A549 (cell line): Measurements from ENCODE around the gene PMPCA. TPM values are rescaled to one million over a fixed set of nuclear protein-coding genes. Genes with fewer than 3 reads are reported as not detected.

ENCODE experiments used
- ATAC-seq, 2 experiments: fragments of 200-7000 bp in 1 of 2; fragments of >200 bp in 1 of 2; cut with Nextera tagmentation in 1 of 2; cut with Tn5 transposase in 1 of 2; 3 replicates each; pipeline versions ENCODE4 v1.8.0 to v1.9.1; 2018 to 2020; ENCODE audit warnings: mild to moderate bottlenecking in 1 of 2, moderate library complexity in 1 of 2
- CTCF ChIA-PET: fragments of 300-600 bp; sonication (Branson Sonifier 250); formaldehyde crosslinking; extraction: SDS; loops from one replicate; lab custom pipeline; 2021; ENCODE audit warnings: antibody characterized with exemption, inconsistent platforms; lab: Yijun Ruan, JAX
- POLR2A ChIA-PET: fragments of 350-600 bp; formaldehyde crosslinking; extraction: SDS; loops from one replicate; lab custom pipeline; 2021; ENCODE audit warnings: antibody characterized with exemption, inconsistent platforms; lab: Yijun Ruan, JAX
- DNase-seq, 2 experiments: peaks; one replicate each; pipeline versions ENCODE4 v3.0.0 to v3.0.0-alpha.2; 2011 to 2016; ENCODE audit warnings: low read depth in 1 of 2, low spot score in 1 of 2
- FAIRE-seq: peaks from 2 replicates; lab custom pipeline; 2011; peaks lifted over from hg19 to GRCh38; lab: Jason Lieb, UNC
- H3K27ac ChIP-seq, 2 experiments: fragments of >200 bp; sonication (Bioruptor Twin); formaldehyde crosslinking; 3 replicates each; pipeline ENCODE4 v1.5.1; 2016 to 2017
- H3K4me1 ChIP-seq: fragments of >200 bp; sonication (Bioruptor Twin); formaldehyde crosslinking; 3 replicates; pipeline ENCODE4 v1.6.1; 2016
- H3K4me2 ChIP-seq: fragments of >200 bp; sonication (Bioruptor Twin); formaldehyde crosslinking; 3 replicates; pipeline ENCODE4 v1.6.1; 2016
- H3K4me3 ChIP-seq: fragments of >200 bp; sonication (Bioruptor Twin); formaldehyde crosslinking; 3 replicates; pipeline ENCODE4 v1.5.1; 2016
- H3K9me3 ChIP-seq: fragments of >200 bp; sonication (Bioruptor Twin); formaldehyde crosslinking; 3 replicates; pipeline ENCODE4 v1.6.1; 2016
- BHLHE40 ChIP-seq: IDR thresholded peaks from 2 replicates; pipeline ENCODE4 v1.6.1; 2012; ENCODE audit warnings: low read depth, low read length, inconsistent platforms
- CBX2 ChIP-seq: fragments of 200-600 bp; sonication (generic); IDR thresholded peaks from 2 replicates; pipeline ENCODE4 v1.6.1; 2016; ENCODE audit warnings: low read depth, mild to moderate bottlenecking, borderline replicate concordance
- CBX8 ChIP-seq: fragments of 200-600 bp; sonication (generic); IDR thresholded peaks from 2 replicates; pipeline ENCODE4 v1.6.1; 2016
- EHF ChIP-seq: fragments of 250-450 bp; sonication (Bioruptor Pico); IDR thresholded peaks from 2 replicates; pipeline ENCODE4 v1.5.0; 2020; ENCODE audit warnings: mild to moderate bottlenecking
- EHMT2 ChIP-seq: fragments of 200-600 bp; sonication (generic); IDR thresholded peaks from 2 replicates; pipeline ENCODE4 v1.6.1; 2016; ENCODE audit warnings: antibody characterized with exemption, low read depth, mild to moderate bottlenecking, moderate library complexity
- ESRRA ChIP-seq: fragments of 150-350 bp; IDR thresholded peaks from 2 replicates; pipeline ENCODE4 v1.6.1; 2014; ENCODE audit warnings: mild to moderate bottlenecking, low read length, borderline replicate concordance
- FOSB ChIP-seq: fragments of 250-450 bp; sonication (Bioruptor Pico); IDR thresholded peaks from 2 replicates; pipeline ENCODE4 v1.5.0; 2020; ENCODE audit warnings: mild to moderate bottlenecking, moderate library complexity
- FOXS1 ChIP-seq: fragments of 250-450 bp; sonication (Bioruptor Pico); IDR thresholded peaks from 2 replicates; pipeline ENCODE4 v1.5.0; 2020; ENCODE audit warnings: mild to moderate bottlenecking, moderate library complexity
- HMGXB4 ChIP-seq: fragments of 250-450 bp; sonication (Bioruptor Pico); IDR thresholded peaks from 2 replicates; pipeline ENCODE4 v1.5.0; 2021; ENCODE audit warnings: mild to moderate bottlenecking, moderate library complexity, borderline replicate concordance
- HOXA7 ChIP-seq: fragments of 250-450 bp; sonication (Bioruptor Pico); IDR thresholded peaks from 2 replicates; pipeline ENCODE4 v1.5.0; 2020; ENCODE audit warnings: mild to moderate bottlenecking, moderate library complexity
- HOXB13 ChIP-seq: fragments of 250-450 bp; sonication (Bioruptor Pico); IDR thresholded peaks from 2 replicates; pipeline ENCODE4 v1.5.0; 2020; ENCODE audit warnings: low read depth, mild to moderate bottlenecking, moderate library complexity
- JUN ChIP-seq, 2 experiments: fragments of >200 bp; sonication (Bioruptor Twin); formaldehyde crosslinking; IDR thresholded peaks; 2 replicates in 1 of 2; 3 replicates in 1 of 2; pipeline ENCODE4 v1.6.1; 2016 to 2017
- KDM1A ChIP-seq: fragments of 200-600 bp; sonication (generic); IDR thresholded peaks from 2 replicates; pipeline ENCODE4 v1.6.1; 2016; ENCODE audit warnings: low read depth, mild to moderate bottlenecking
- MAFK ChIP-seq: fragments of 450-650 bp; IDR thresholded peaks from 2 replicates; pipeline ENCODE4 v1.6.1; 2014; ENCODE audit not compliant: partially characterized antibody
- MAX ChIP-seq: IDR thresholded peaks from 2 replicates; pipeline ENCODE4 v1.6.1; 2012
- PBX3 ChIP-seq: IDR thresholded peaks from 2 replicates; pipeline ENCODE4 v1.6.1; 2012
- RARB ChIP-seq: fragments of 250-450 bp; sonication (Bioruptor Pico); IDR thresholded peaks from 2 replicates; pipeline ENCODE4 v1.8.0; 2021; ENCODE audit warnings: mild to moderate bottlenecking, moderate library complexity
- RCOR1 ChIP-seq: fragments of 150-350 bp; IDR thresholded peaks from 2 replicates; pipeline ENCODE4 v1.6.1; 2014; ENCODE audit warnings: antibody characterized with exemption, low read length, low read depth
- RNF2 ChIP-seq: fragments of 200-600 bp; sonication (generic); IDR thresholded peaks from 2 replicates; pipeline ENCODE4 v1.6.1; 2016; ENCODE audit warnings: low read depth, mild to moderate bottlenecking, antibody characterized with exemption, moderate library complexity, borderline replicate concordance
- SMC3 ChIP-seq: fragments of >200 bp; sonication (Bioruptor Twin); formaldehyde crosslinking; IDR thresholded peaks from 3 replicates; pipeline ENCODE4 v1.6.1; 2018; ENCODE audit warnings: inconsistent platforms
- SREBF2 ChIP-seq: fragments of 450-650 bp; IDR thresholded peaks from 2 replicates; pipeline ENCODE4 v1.6.1; 2014; ENCODE audit warnings: mild to moderate bottlenecking, moderate library complexity
- TFCP2L1 ChIP-seq: fragments of 250-450 bp; sonication (Bioruptor Pico); IDR thresholded peaks from 2 replicates; pipeline ENCODE4 v1.5.0; 2021; ENCODE audit warnings: mild to moderate bottlenecking
- TP53 ChIP-seq: fragments of 250-450 bp; sonication (Bioruptor Pico); IDR thresholded peaks from 2 replicates; pipeline ENCODE4 v1.5.0; 2021; ENCODE audit warnings: mild to moderate bottlenecking, moderate library complexity
- ZC3H11A ChIP-seq: fragments of 450-650 bp; IDR thresholded peaks from 2 replicates; pipeline ENCODE4 v1.6.1; 2014; ENCODE audit warnings: antibody characterized with exemption, mild to moderate bottlenecking
- ZSCAN20 ChIP-seq: fragments of 250-450 bp; sonication (Bioruptor Pico); IDR thresholded peaks from 2 replicates; pipeline ENCODE4 v1.8.0; 2022; ENCODE audit warnings: mild to moderate bottlenecking, moderate library complexity
- WGBS: methylation state at CpG from one replicate; pipeline ENCODE4 v1.1.6; 2017; ENCODE audit errors: missing lambda C conversion rate; 5-methylcytosine and 5-hydroxymethylcytosine counted together
- polyA plus RNA-seq, 4 experiments: library from polyadenylated mRNA; depleted of rRNA in 3 of 4; stranded (reverse); fragments of >200 nt; fragmentation: RNase III in 1 of 4; extraction: RNeasy Plus Mini Kit Qiagen cat#74134 plus additional on column Dnase treatment in 1 of 4; gene quantifications; 2 replicates in 3 of 4; 3 replicates in 1 of 4; pipeline ENCODE4 v1.2.3, GENCODE V29; 2011 to 2017

The PMPCA gene
- polyA plus RNA-seq, 2 of the 4 experiments (the other 2 are of a cell fraction), result 71.1 to 89.2 TPM

GRCh38 chr9:136394312-136395019 lies 16.0 kb upstream of the PMPCA start:
- no peaks in the 10 kb centered on the region for H3K9me3 ChIP-seq
- no peak for DNase-seq
- H3K4me1 ChIP-seq, result peaks cover 9% of the 10 kb centered on the region; the same call in 2 of the 3 replicates
- WGBS, result 95% methylated on average over 20 of the region's 21 CpGs
- H3K4me2 ChIP-seq, result no peak overlapping the region
- ChIA-PET CTCF (interaction anchor here (0.6 to 8.9 kb wide), 4 partner anchors 9 to 49 kb away, joined by 3 to 100 read pairs (median 17); partner anchors contain the start of gene DNLZ), POLR2A (no interaction called here)
- no peak overlapping the region for H3K4me3 ChIP-seq
- no peak for FAIRE-seq
- no peak overlapping the region for H3K27ac ChIP-seq
- no peak for TF ChIP-seq SREBF2
- no peak for TF ChIP-seq RNF2
- no peak for TF ChIP-seq EHF
- no peak for ATAC-seq

- H3K4me2 ChIP-seq, result no peak overlapping the region
- no peak for TF ChIP-seq EHF
- no peak for TF ChIP-seq RNF2
- TF ChIP-seq CBX8, result no peak
- no peak for TF ChIP-seq RCOR1
- TF ChIP-seq SMC3, result no peak
- TF ChIP-seq HMGXB4 (CRISPR knock-in tag), result no peak
- TF ChIP-seq FOXS1, result no peak
- no peak for TF ChIP-seq ZSCAN20 (CRISPR knock-in tag)
- no peak for TF ChIP-seq ZC3H11A
- no peak for TF ChIP-seq EHMT2
- TF ChIP-seq ESRRA, result no peak
- TF ChIP-seq MAX, result no peak
- no peak for TF ChIP-seq SREBF2
- H3K4me3 ChIP-seq, result no peak overlapping the region
- ATAC-seq (no peak), FAIRE-seq (no peak), DNase-seq (no peak)
- H3K9me3 ChIP-seq, result no peaks in the 10 kb centered on the region
- 92% methylated on average over 12 of the region's 13 CpGs for WGBS
- peaks cover 9% of the 10 kb centered on the region; the same call in 2 of the 3 replicates for H3K4me1 ChIP-seq
- no peak overlapping the region for H3K27ac ChIP-seq
- ChIA-PET CTCF (interaction anchor here (0.6 to 8.9 kb wide), 5 partner anchors 9 to 50 kb away, joined by 3 to 100 read pairs (median 4); no protein-coding TSS in a partner anchor), POLR2A (no interaction called here)
These were observed 15.5 kb upstream of the PMPCA start for GRCh38 chr9:136395020-136395340.

- peaks cover 13% of the 10 kb centered on the region; the same call in 2 of the 3 replicates for H3K4me1 ChIP-seq
- TF ChIP-seq TFCP2L1 (CRISPR knock-in tag) (no peak), CBX2 (no peak), BHLHE40 (no peak), PBX3 (no peak), ESRRA (no peak), MAFK (no peak), HOXB13 (no peak), FOXS1 (no peak), HOXA7 (no peak), TP53 (CRISPR knock-in tag) (no peak), FOSB (no peak), RARB (CRISPR knock-in tag) (no peak), JUN (IDR thresholded peaks at IDR 0.05) (no peak), KDM1A (no peak)
- FAIRE-seq (no peak), ATAC-seq (no peak), DNase-seq (no peak)
- no peak overlapping the region for H3K4me2 ChIP-seq
- ChIA-PET CTCF (interaction anchor here (1.1 to 8.9 kb wide), 4 partner anchors 9 to 33 kb away, joined by 3 to 100 read pairs (median 6); partner anchors contain the start of gene DNLZ), POLR2A (interaction anchor here (1.2 kb wide), 1 partner anchor 14 kb away, joined by 4 read pairs; no protein-coding TSS in a partner anchor)
- 95% methylated on average over 15 of the region's 26 CpGs for WGBS
- no peak overlapping the region for H3K4me3 ChIP-seq
- H3K27ac ChIP-seq, result no peak overlapping the region
- no peaks in the 10 kb centered on the region for H3K9me3 ChIP-seq
These were observed 14.9 kb upstream of the PMPCA start for GRCh38 chr9:136395345-136396218.
